ENCODE results near the gene AGPAT3. TPM values are rescaled to one million over a fixed set of nuclear protein-coding genes. Genes with fewer than 3 reads are reported as not detected.

AGPAT3 gene
- total and polyA plus RNA-seq, 7 donors = 14.4 to 48.5 (median 20.3) TPM

DNA sequence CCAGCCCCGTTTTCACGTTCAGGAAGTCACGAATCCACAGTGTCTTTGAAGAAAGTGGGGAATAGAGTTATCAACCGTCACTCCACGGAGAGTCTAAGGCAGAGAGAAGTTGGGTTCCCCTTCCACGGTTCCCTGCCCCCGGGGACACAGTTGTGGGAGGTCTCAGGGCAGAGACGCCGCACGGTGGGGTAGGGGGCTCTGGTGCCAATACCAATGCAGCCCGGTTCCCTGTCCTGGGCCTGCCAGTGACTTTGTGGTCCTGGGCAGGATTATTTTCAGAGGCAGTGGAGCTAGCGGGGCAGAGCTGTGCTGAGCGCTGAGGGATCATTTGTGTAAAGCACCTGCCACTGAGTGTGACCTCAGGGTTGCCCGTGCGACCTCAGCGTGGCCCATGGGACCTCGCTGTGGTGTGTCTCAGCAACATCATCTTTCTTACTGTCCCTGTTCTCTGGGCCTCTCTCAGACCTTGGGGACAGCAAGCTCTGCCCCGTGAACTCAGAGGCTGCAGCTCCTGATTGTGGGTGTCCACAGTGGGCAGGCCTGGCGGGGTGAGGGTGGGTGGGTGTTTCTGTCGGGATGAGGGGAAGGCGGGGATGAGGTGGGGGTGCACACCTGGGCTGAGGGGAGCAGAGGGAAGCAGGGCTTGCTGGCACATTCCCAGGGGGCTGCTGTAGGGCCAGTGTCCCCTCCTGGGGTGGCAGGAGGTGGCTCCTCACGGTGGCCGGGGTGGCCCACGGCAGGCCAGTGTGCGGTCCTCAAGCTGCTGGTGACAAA is 65.2 kb downstream of the AGPAT3 start:
- DNase-seq = no peak
- no peak overlapping the region for H3K4me3 ChIP-seq
- TF ChIP-seq POLR2A (IDR thresholded peaks at IDR 0.05) (no peak), POLR2AphosphoS5 (IDR thresholded peaks at IDR 0.05) (no peak), EP300 (IDR thresholded peaks at IDR 0.05) (no peak)
- TF ChIP-seq, protein P1, sequence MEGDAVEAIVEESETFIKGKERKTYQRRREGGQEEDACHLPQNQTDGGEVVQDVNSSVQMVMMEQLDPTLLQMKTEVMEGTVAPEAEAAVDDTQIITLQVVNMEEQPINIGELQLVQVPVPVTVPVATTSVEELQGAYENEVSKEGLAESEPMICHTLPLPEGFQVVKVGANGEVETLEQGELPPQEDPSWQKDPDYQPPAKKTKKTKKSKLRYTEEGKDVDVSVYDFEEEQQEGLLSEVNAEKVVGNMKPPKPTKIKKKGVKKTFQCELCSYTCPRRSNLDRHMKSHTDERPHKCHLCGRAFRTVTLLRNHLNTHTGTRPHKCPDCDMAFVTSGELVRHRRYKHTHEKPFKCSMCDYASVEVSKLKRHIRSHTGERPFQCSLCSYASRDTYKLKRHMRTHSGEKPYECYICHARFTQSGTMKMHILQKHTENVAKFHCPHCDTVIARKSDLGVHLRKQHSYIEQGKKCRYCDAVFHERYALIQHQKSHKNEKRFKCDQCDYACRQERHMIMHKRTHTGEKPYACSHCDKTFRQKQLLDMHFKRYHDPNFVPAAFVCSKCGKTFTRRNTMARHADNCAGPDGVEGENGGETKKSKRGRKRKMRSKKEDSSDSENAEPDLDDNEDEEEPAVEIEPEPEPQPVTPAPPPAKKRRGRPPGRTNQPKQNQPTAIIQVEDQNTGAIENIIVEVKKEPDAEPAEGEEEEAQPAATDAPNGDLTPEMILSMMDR (IDR thresholded peaks at IDR 0.05) = no peak
- peaks cover 0 to 2% (median 2%) of the 10 kb centered on the region in 4 donors for H3K4me1 ChIP-seq
- H3K36me3 ChIP-seq = peaks cover 0 to 8% (median 3%) of the 10 kb centered on the region in 4 donors
- H3K27me3 ChIP-seq = no peaks in the 10 kb centered on the region
- intact Hi-C loops (cut with DNase I) = no loop called here
- no peak overlapping the region for H3K27ac ChIP-seq
- no peaks in the 10 kb centered on the region for H3K9me3 ChIP-seq
- WGBS, 2 donors = 86 to 89% methylated on average over 25 of the region's 25 CpGs

DNA sequence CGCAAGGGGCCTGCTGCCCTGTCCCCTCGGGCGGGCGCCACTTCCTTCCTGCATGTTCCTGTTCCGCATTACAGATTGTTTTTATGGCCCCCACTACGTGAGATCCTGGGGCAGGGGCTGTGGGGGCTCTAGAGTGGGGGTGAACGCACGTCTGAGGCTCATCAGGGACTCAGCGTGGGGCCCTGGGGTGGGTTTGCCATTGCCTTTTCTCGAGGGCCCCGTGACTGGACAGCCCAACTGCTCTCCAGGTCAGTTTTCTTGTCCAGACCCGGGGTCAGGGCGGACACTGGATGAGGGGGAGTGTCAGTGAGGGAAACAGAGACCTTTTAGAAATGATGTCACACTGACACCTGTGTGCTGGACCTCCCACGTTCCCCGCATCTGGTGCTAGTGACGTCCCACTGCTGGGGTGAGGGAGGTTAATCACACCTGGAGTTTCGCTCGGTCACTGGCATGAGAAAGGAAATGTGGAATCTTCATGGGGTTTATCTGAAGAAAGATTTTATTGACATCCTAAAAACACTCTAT is 65.9 kb downstream of the AGPAT3 start:
- Histone ChIP-seq H3K36me3 (peaks cover 0 to 8% (median 3%) of the 10 kb centered on the region in 4 donors), H3K4me1 (peaks cover 0 to 6% (median 2%) of the 10 kb centered on the region in 4 donors), H3K9me3 (no peaks in the 10 kb centered on the region), H3K27me3 (no peaks in the 10 kb centered on the region), H3K4me3 (no peak overlapping the region), H3K27ac (no peak overlapping the region)
- TF ChIP-seq POLR2AphosphoS5 (IDR thresholded peaks at IDR 0.05) (no peak), POLR2A (IDR thresholded peaks at IDR 0.05) (no peak), EP300 (IDR thresholded peaks at IDR 0.05) (no peak)
- TF ChIP-seq, protein P1 (IDR thresholded peaks at IDR 0.05) = no peak
- 86 to 92% methylated on average over 18 of the region's 18 CpGs for WGBS, 2 donors
- DNase-seq = no peak
- intact Hi-C loops (cut with DNase I) = no loop called here

DNA sequence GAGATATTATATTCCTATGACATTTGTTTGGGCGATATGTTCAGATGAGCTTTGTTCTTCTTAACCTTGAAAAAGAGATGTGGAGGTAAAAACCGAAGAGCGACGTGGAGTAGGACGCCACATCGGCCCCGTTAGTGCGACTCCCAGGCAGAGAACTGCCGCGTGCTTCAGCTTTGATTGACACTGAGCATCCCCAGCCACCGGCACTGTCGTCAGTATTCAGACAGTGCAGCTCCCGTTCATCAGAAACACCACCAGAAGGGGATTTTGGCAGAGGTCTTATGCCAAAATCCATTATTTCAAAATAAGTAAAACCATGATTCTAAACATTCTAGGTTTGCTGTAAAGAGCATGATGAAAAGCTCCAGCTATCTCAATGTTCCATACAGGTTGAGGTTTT is 66.5 kb downstream of the AGPAT3 start:
- intact Hi-C loops (cut with DNase I) = no loop called here
- TF ChIP-seq POLR2AphosphoS5 (IDR thresholded peaks at IDR 0.05) = no peak
- TF ChIP-seq, protein P1 (IDR thresholded peaks at IDR 0.05) = no peak
- no peak for TF ChIP-seq POLR2A (IDR thresholded peaks at IDR 0.05)
- no peak for TF ChIP-seq EP300 (IDR thresholded peaks at IDR 0.05)
- Histone ChIP-seq H3K27ac (no peak overlapping the region), H3K4me3 (no peak overlapping the region), H3K27me3 (no peaks in the 10 kb centered on the region), H3K4me1 (peaks cover 0 to 12% (median 8%) of the 10 kb centered on the region in 4 donors), H3K9me3 (no peaks in the 10 kb centered on the region), H3K36me3 (peaks cover 0 to 8% (median 3%) of the 10 kb centered on the region in 4 donors)
- DNase-seq = no peak
- WGBS, 2 donors = 92 to 93% methylated on average over 13 of the region's 13 CpGs

DNA sequence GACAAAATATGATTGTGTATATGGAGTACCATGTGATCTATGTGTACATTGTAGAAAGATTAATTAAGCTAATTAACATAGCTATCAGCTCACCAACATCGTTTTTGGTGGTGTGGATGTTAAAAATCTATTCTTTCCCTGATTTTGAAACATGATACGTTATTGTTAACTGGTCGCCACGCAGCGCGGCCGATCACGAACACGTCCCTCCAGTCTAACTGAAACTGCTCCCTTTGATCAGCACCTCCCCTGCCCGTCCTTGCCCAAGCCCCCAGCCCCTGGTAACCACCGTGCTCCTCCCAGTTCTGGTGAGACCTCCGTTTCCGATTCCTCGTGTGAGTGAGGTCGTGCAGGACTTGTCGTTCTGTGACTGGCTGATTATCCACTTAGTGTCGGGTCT is 67.0 kb downstream of the AGPAT3 start:
- Histone ChIP-seq H3K4me3 (no peak overlapping the region), H3K36me3 (peaks cover 0 to 8% (median 3%) of the 10 kb centered on the region in 4 donors), H3K9me3 (no peaks in the 10 kb centered on the region), H3K27me3 (no peaks in the 10 kb centered on the region), H3K4me1 (peaks cover 0 to 17% (median 9%) of the 10 kb centered on the region in 4 donors), H3K27ac (no peak overlapping the region)
- no peak for DNase-seq
- intact Hi-C loops (cut with DNase I) = no loop called here
- 92 to 95% methylated on average over 17 of the region's 17 CpGs for WGBS, 2 donors
- TF ChIP-seq EP300 (IDR thresholded peaks at IDR 0.05) (no peak), POLR2A (IDR thresholded peaks at IDR 0.05) (no peak), POLR2AphosphoS5 (IDR thresholded peaks at IDR 0.05) (no peak)
- TF ChIP-seq, protein P1 (IDR thresholded peaks at IDR 0.05) = no peak
